Prostate gland (tissue), 2 donors: ENCODE results near the gene BICC1.

ENCODE experiments used
- CTCF ChIP-seq, 4 experiments: fragments of 200-600 bp in 2 of 4; fragments of 450-650 bp in 2 of 4; sonication (generic) in 2 of 4; IDR thresholded peaks; 1 replicate in 3 of 4; 2 replicates in 1 of 4; pipeline ENCODE4 v1.5.1; 2016 to 2019; ENCODE audit warnings: antibody characterized with exemption in 4 of 4, mild to moderate bottlenecking in 2 of 4, moderate library complexity in 2 of 4
- POLR2A ChIP-seq: fragments of 450-650 bp; IDR thresholded peaks from one replicate; pipeline ENCODE4 v1.6.1; 2016; ENCODE audit warnings: antibody characterized with exemption, mild to moderate bottlenecking
- POLR2AphosphoS5 ChIP-seq: sonication (generic); formaldehyde crosslinking; IDR thresholded peaks from one replicate; pipeline ENCODE4 v1.6.1; 2017; ENCODE audit warnings: antibody characterized with exemption

- TF ChIP-seq CTCF (IDR thresholded peaks at IDR 0.05) (no peak), POLR2A (no peak), POLR2AphosphoS5 (no peak)
These were observed 31.0 kb upstream of the BICC1 start for GRCh38 chr10:58481569-58482109.
